CD4-positive, alpha-beta T cell (primary cell): ENCODE data around the gene TLCD2. TPM values are rescaled to one million over a fixed set of nuclear protein-coding genes. Genes with fewer than 3 reads are reported as not detected.

Experiments used
- ATAC-seq: fragments of 200-7000 bp; cut with Tn5 transposase; one replicate; pipeline ENCODE4 v1.10.0; 2022; ENCODE audit warnings: mild to moderate bottlenecking; ENCODE audit not compliant: poor library complexity
- CTCF ChIA-PET: fragments of 350-600 bp; sonication (Branson Sonifier 250); formaldehyde crosslinking; loops from one replicate; lab custom pipeline; 2021; ENCODE audit warnings: antibody characterized with exemption, inconsistent platforms; lab: Charles Lee
- POLR2A ChIA-PET: fragments of 350-600 bp; sonication (Branson Sonifier 250); formaldehyde crosslinking; loops from one replicate; lab custom pipeline; 2021; ENCODE audit warnings: antibody characterized with exemption, inconsistent platforms; lab: Charles Lee
- DNase-seq, 14 experiments: peaks; one replicate each; pipeline ENCODE4 v3.0.0-alpha.2; 2013 to 2020; ENCODE audit warnings: mixed read lengths in 2 of 14
- H3K27ac ChIP-seq, 2 donors: one replicate each; pipeline versions ENCODE4 v1.5.1 to v1.7.0; 2013; ENCODE audit warnings: low read length in 2 of 2, low read depth in 1 of 2, mild to moderate bottlenecking in 1 of 2
- H3K27me3 ChIP-seq, 2 experiments: 1 replicate in 1 of 2; 2 replicates in 1 of 2; pipeline versions ENCODE4 v1.6.1 to v1.7.0; 2013; ENCODE audit warnings: low read length in 2 of 2, control low read depth in 1 of 2, mild to moderate bottlenecking in 1 of 2, moderate library complexity in 1 of 2; ENCODE audit not compliant: insufficient read depth in 2 of 2, control insufficient read depth in 1 of 2
- H3K36me3 ChIP-seq: one replicate; pipeline ENCODE4 v1.6.1; 2013; ENCODE audit warnings: low read length, control low read depth; ENCODE audit not compliant: insufficient read depth
- H3K4me1 ChIP-seq: one replicate; pipeline ENCODE4 v1.6.1; 2013; ENCODE audit warnings: low read length, control low read depth; ENCODE audit not compliant: insufficient read depth
- H3K4me3 ChIP-seq: one replicate; pipeline ENCODE4 v1.5.1; 2013; ENCODE audit warnings: mild to moderate bottlenecking, low read length, moderate library complexity
- H3K9me3 ChIP-seq, 2 experiments: 1 replicate in 1 of 2; 2 replicates in 1 of 2; pipeline versions ENCODE4 v1.6.1 to v1.7.0; 2013; ENCODE audit warnings: low read length in 2 of 2, mild to moderate bottlenecking in 2 of 2, control low read depth in 1 of 2, moderate library complexity in 1 of 2; ENCODE audit not compliant: control insufficient read depth in 1 of 2, insufficient read depth in 1 of 2
- H3K27ac Mint-ChIP-seq: one replicate; pipeline ENCODE4 v1.8.0; 2020; ENCODE audit warnings: mixed read lengths
- H3K27me3 Mint-ChIP-seq: one replicate; pipeline ENCODE4 v1.8.0; 2021; ENCODE audit warnings: mixed read lengths
- H3K36me3 Mint-ChIP-seq: one replicate; pipeline ENCODE4 v1.8.0; 2021; ENCODE audit warnings: low read depth, mixed read lengths
- H3K4me1 Mint-ChIP-seq: one replicate; pipeline ENCODE4 v1.8.0; 2021; ENCODE audit warnings: low read depth, mixed read lengths
- H3K4me3 Mint-ChIP-seq: one replicate; pipeline ENCODE4 v1.8.0; 2020; ENCODE audit warnings: mild to moderate bottlenecking, mixed read lengths
- H3K9me3 Mint-ChIP-seq: one replicate; pipeline ENCODE4 v1.8.0; 2020; ENCODE audit warnings: mixed read lengths
- CTCF ChIP-seq: fragments of 200-600 bp; IDR thresholded peaks from one replicate; pipeline ENCODE4 v1.8.0; 2022; ENCODE audit warnings: antibody characterized with exemption, mild to moderate bottlenecking
- intact Hi-C, 2 experiments: fragments of 100-400 bp; cut with DNase I in 1 of 2; cut with micrococcal nuclease in 1 of 2; formaldehyde crosslinking; loops; one replicate each; pipeline versions ENCODE4 v1.15.1 to v1.9.0; 2023 to 2025; cut with DNase I, micrococcal nuclease
- total RNA-seq, 174 experiments: library from RNA in 2 of 174; stranded (reverse) in 2 of 174; gene quantifications; one replicate each; pipeline ENCODE4 v1.2.3 and lab custom pipeline; 2021 to 2026

TLCD2 gene
- total RNA-seq, 2 experiments from 2014 or later, result 0.19 to 0.34 TPM

- intact Hi-C loops, result loop anchor here in 1 of 2 experiments (5.0 kb wide), 1 partner anchor 547 kb away; no protein-coding TSS in a partner anchor
Observed at GRCh38 chr17:1714980-1715802, 5.0 kb upstream of the TLCD2 start.

GRCh38 chr17:1714427-1714979 lies 4.3 kb upstream of the TLCD2 start:
- ChIA-PET POLR2A (no interaction called here), CTCF (interaction anchor here (1.1 kb wide), 1 partner anchor 10 kb away, joined by 3 read pairs; no protein-coding TSS in a partner anchor)
- ATAC-seq (no peak), DNase-seq (peak in 3 of 14 experiments; percentile 39 to 66 (median 46))
- Histone ChIP-seq H3K27ac (no peak overlapping the region), H3K4me1 (peaks cover 58% of the 10 kb centered on the region), H3K9me3 (no peaks in the 10 kb centered on the region), H3K27me3 (peaks cover 7 to 17% of the 10 kb centered on the region in 2 experiments), H3K36me3 (peaks cover 6% of the 10 kb centered on the region), H3K4me3 (peak overlapping the region; percentile 72)
- peaks cover 8% of the 10 kb centered on the region for H3K36me3 Mint-ChIP-seq
- peaks cover 39% of the 10 kb centered on the region for H3K4me1 Mint-ChIP-seq
- intact Hi-C loops, result no loop called here
- H3K4me3 Mint-ChIP-seq, result peak overlapping the region; percentile 83
- TF ChIP-seq CTCF, result no peak
- H3K27me3 Mint-ChIP-seq, result peaks cover 9% of the 10 kb centered on the region
- H3K9me3 Mint-ChIP-seq, result no peaks in the 10 kb centered on the region
- peak overlapping the region; percentile 39 for H3K27ac Mint-ChIP-seq

More at GRCh38 chr17:1714980-1715802, 5.0 kb upstream of the TLCD2 start:
- no peak for TF ChIP-seq CTCF
- ChIA-PET CTCF (interaction anchor here (1.4 to 3.3 kb wide), 4 partner anchors 46 to 339 kb away, joined by 3 to 13 read pairs (median 12); partner anchors contain the start of gene HIC1), POLR2A (interaction anchor here (0.7 to 2.7 kb wide), 17 partner anchors 9 to 621 kb away, joined by 3 to 52 read pairs (median 11); partner anchors contain the start of genes PRPF8, RILP, RPA1 and SERPINF1)
- no peaks in the 10 kb centered on the region for H3K9me3 ChIP-seq
- peak overlapping the region; percentile 69 for H3K4me3 Mint-ChIP-seq
- H3K4me3 ChIP-seq, result peak overlapping the region; percentile 72
- H3K27ac ChIP-seq, result peak overlapping the region in 1 of 2 donors; percentile 16
- H3K4me1 Mint-ChIP-seq, result peaks cover 39% of the 10 kb centered on the region
- H3K4me1 ChIP-seq, result peaks cover 53% of the 10 kb centered on the region
- H3K27me3 Mint-ChIP-seq, result peaks cover 9% of the 10 kb centered on the region
- H3K36me3 Mint-ChIP-seq, result peaks cover 8% of the 10 kb centered on the region
- H3K9me3 Mint-ChIP-seq, result no peaks in the 10 kb centered on the region
- H3K27ac Mint-ChIP-seq, result peak overlapping the region; percentile 39
- DNase-seq (peak in 9 of 14 experiments; percentile 28 to 78 (median 44)), ATAC-seq (no peak)
- H3K27me3 ChIP-seq, result peaks cover 7 to 17% of the 10 kb centered on the region in 2 experiments
- peaks cover 6% of the 10 kb centered on the region for H3K36me3 ChIP-seq

DNA sequence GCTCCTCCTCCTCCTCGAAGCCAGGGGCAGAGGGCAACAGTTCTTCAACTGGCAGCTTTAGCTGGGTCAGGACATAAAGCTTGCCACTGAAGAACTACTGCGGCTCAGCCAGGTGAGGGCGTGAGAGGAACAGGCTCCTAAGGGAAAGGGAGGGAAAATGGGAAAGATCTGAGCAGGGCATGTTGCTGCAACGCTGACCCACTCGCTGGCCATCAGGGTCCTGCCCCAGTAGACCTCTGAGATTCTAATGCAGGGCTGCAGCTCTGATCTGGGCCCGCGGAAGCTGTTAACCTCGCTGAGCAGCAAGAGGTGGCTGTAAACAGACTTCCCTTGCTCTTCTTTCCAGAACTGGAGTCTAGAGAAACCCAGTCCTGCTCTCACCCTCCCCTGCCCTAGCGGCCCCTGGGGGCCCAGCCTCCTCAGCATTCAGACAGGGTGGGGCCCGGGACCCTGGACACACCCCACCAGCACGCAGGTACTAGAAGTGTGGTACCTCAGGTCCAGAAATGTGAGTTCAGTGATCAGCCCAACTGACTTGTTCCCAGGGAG lies 3.8 kb upstream of the TLCD2 start:
- Histone ChIP-seq H3K27ac (no peak overlapping the region), H3K36me3 (peaks cover 6% of the 10 kb centered on the region), H3K4me3 (no peak overlapping the region), H3K27me3 (peaks cover 7 to 17% of the 10 kb centered on the region in 2 experiments), H3K9me3 (no peaks in the 10 kb centered on the region), H3K4me1 (peaks cover 64% of the 10 kb centered on the region)
- no peak for TF ChIP-seq CTCF
- intact Hi-C loops, result loop anchor here in 1 of 2 experiments (2.0 kb wide), 1 partner anchor 27 kb away; no protein-coding TSS in a partner anchor
- CTCF ChIA-PET, result interaction anchor here (0.5 to 1.1 kb wide), 2 partner anchors 10 to 172 kb away, joined by 3 read pairs; no protein-coding TSS in a partner anchor
- POLR2A ChIA-PET, result no interaction called here
- H3K27me3 Mint-ChIP-seq, result peaks cover 9% of the 10 kb centered on the region
- ATAC-seq (no peak), DNase-seq (peak in 1 of 14 experiments; percentile 31)
- H3K4me3 Mint-ChIP-seq, result peak overlapping the region; percentile 83
- H3K36me3 Mint-ChIP-seq, result peaks cover 8% of the 10 kb centered on the region
- no peaks in the 10 kb centered on the region for H3K9me3 Mint-ChIP-seq
- H3K4me1 Mint-ChIP-seq, result peaks cover 39% of the 10 kb centered on the region
- H3K27ac Mint-ChIP-seq, result peak overlapping the region; percentile 39
